HEK293 (cell line): ENCODE results near the gene C20orf144.

ENCODE experiments used
- CTCF ChIA-PET: fragments of 350-600 bp; formaldehyde crosslinking; extraction: SDS; loops from one replicate; lab custom pipeline; 2021; ENCODE audit warnings: antibody characterized with exemption; lab: Yijun Ruan, JAX
- POLR2A ChIA-PET: fragments of 300-600 bp; formaldehyde crosslinking; extraction: SDS; loops from one replicate; lab custom pipeline; 2020; ENCODE audit warnings: antibody characterized with exemption, inconsistent platforms; lab: Yijun Ruan, JAX
- H3K27ac ChIP-seq: fragments of 200-500 bp; sonication (Bioruptor generic); 2 replicates; pipeline ENCODE4 v1.5.1; 2014; ENCODE audit warnings: low read depth, low read length, control low read depth, inconsistent platforms; ENCODE audit errors: extremely low read depth
- H3K36me3 ChIP-seq, 2 experiments: fragments of 200-500 bp in 1 of 2; sonication (Bioruptor generic) in 1 of 2; 1 replicate in 1 of 2; 2 replicates in 1 of 2; pipeline ENCODE4 v1.5.1; 2014 to 2017; ENCODE audit warnings: inconsistent platforms in 2 of 2, low read length in 2 of 2; ENCODE audit not compliant: control insufficient read depth in 2 of 2, insufficient read depth in 1 of 2
- H3K4me1 ChIP-seq: fragments of 200-500 bp; sonication (Bioruptor generic); 2 replicates; pipeline ENCODE4 v1.5.1; 2014; ENCODE audit warnings: mild to moderate bottlenecking, low read length, inconsistent platforms; ENCODE audit not compliant: control insufficient read depth, insufficient read depth
- H3K4me3 ChIP-seq: 2 replicates; pipeline ENCODE4 v1.5.1; 2011; ENCODE audit warnings: low read depth, mild to moderate bottlenecking, control low read depth, low read length, moderate library complexity
- H3K9me3 ChIP-seq: fragments of 200-500 bp; sonication (Bioruptor generic); 2 replicates; pipeline ENCODE4 v1.5.1; 2014; ENCODE audit warnings: low read depth, low read length, inconsistent platforms; ENCODE audit not compliant: control insufficient read depth, insufficient read depth
- EGR2 ChIP-seq: fragments of 450-650 bp; formaldehyde crosslinking; IDR thresholded peaks from 2 replicates; pipeline ENCODE4 v1.5.1; 2016; ENCODE audit warnings: low read depth, missing biosample characterization, missing genetic modification characterization
- KLF10 ChIP-seq: fragments of 450-650 bp; IDR thresholded peaks from 2 replicates; pipeline ENCODE4 v1.5.1; 2018; ENCODE audit warnings: missing biosample characterization, mild to moderate bottlenecking, missing genetic modification characterization
- PRDM1 ChIP-seq: fragments of 450-650 bp; formaldehyde crosslinking; IDR thresholded peaks from 2 replicates; pipeline ENCODE4; 2016; ENCODE audit warnings: missing biosample characterization, missing genetic modification characterization
- SCRT2 ChIP-seq: fragments of 450-650 bp; formaldehyde crosslinking; IDR thresholded peaks from 2 replicates; pipeline ENCODE4 v1.5.1; 2016; ENCODE audit warnings: missing biosample characterization, missing genetic modification characterization
- ZNF16 ChIP-seq: fragments of 450-650 bp; formaldehyde crosslinking; IDR thresholded peaks from 2 replicates; pipeline ENCODE4 v1.5.1; 2016; ENCODE audit warnings: low read depth, missing biosample characterization, missing genetic modification characterization
- ZNF214 ChIP-seq: fragments of 450-650 bp; formaldehyde crosslinking; IDR thresholded peaks from 2 replicates; pipeline ENCODE4 v1.5.1; 2017; ENCODE audit warnings: missing biosample characterization, mild to moderate bottlenecking, missing genetic modification characterization, borderline replicate concordance
- ZNF404 ChIP-seq: fragments of 450-650 bp; formaldehyde crosslinking; IDR thresholded peaks from 2 replicates; pipeline ENCODE4 v1.5.1; 2017; ENCODE audit warnings: missing biosample characterization, missing genetic modification characterization
- ZNF501 ChIP-seq: fragments of 450-650 bp; formaldehyde crosslinking; IDR thresholded peaks from 2 replicates; pipeline ENCODE4 v1.5.1; 2016; ENCODE audit warnings: missing biosample characterization, missing genetic modification characterization
- ZNF530 ChIP-seq: fragments of 450-650 bp; formaldehyde crosslinking; IDR thresholded peaks from 2 replicates; pipeline ENCODE4 v1.5.1; 2016; ENCODE audit warnings: low read depth, missing biosample characterization, missing genetic modification characterization
- ZNF610 ChIP-seq: fragments of 450-650 bp; formaldehyde crosslinking; IDR thresholded peaks from 2 replicates; pipeline ENCODE4 v1.5.1; 2016; ENCODE audit warnings: missing biosample characterization, missing genetic modification characterization, borderline replicate concordance
- TF ChIP-seq, protein P1 (sequence below): fragments of 450-650 bp; formaldehyde crosslinking; IDR thresholded peaks from 2 replicates; pipeline ENCODE4 v1.5.1; 2016; ENCODE audit warnings: missing biosample characterization, missing genetic modification characterization
- TF ChIP-seq, protein P2 (sequence below): fragments of 450-650 bp; formaldehyde crosslinking; IDR thresholded peaks from 2 replicates; pipeline ENCODE4 v1.5.1; 2016; ENCODE audit warnings: missing biosample characterization, missing genetic modification characterization, borderline replicate concordance

The C20orf144 gene

DNA sequence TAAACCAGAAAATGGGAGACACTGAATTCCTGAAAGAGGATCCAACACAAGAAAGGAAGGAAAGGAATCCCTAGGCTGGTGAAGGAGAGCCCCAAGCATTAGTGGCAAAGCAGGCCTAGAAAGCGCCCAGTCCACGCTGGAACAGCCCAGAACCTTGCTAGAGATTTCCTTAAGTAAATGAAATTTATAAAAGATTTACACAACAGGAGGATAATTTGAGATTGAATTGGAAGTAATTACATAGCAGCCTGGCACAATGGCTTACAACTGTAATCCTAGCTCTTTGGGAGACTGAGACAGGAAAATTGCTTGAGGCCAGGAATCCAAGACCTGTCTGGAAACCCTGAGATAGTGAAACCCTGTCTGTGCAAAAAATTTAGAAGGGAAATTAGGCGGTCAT, 26.8 kb upstream of the C20orf144 start:
- POLR2A ChIA-PET = no interaction called here
- TF ChIP-seq ZNF610 (tag by site-specific recombination) (no peak), ZNF214 (no peak), ZNF404 (tag by site-specific recombination) (no peak), ZNF16 (tag by site-specific recombination) (no peak), ZNF501 (tag by site-specific recombination) (no peak), KLF10 (no peak)
- TF ChIP-seq, protein P1, sequence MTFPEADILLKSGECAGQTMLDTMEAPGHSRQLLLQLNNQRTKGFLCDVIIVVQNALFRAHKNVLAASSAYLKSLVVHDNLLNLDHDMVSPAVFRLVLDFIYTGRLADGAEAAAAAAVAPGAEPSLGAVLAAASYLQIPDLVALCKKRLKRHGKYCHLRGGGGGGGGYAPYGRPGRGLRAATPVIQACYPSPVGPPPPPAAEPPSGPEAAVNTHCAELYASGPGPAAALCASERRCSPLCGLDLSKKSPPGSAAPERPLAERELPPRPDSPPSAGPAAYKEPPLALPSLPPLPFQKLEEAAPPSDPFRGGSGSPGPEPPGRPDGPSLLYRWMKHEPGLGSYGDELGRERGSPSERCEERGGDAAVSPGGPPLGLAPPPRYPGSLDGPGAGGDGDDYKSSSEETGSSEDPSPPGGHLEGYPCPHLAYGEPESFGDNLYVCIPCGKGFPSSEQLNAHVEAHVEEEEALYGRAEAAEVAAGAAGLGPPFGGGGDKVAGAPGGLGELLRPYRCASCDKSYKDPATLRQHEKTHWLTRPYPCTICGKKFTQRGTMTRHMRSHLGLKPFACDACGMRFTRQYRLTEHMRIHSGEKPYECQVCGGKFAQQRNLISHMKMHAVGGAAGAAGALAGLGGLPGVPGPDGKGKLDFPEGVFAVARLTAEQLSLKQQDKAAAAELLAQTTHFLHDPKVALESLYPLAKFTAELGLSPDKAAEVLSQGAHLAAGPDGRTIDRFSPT (tag by site-specific recombination) = no peak
- H3K9me3 ChIP-seq = no peaks in the 10 kb centered on the region
- peaks cover 3 to 50% of the 10 kb centered on the region in 2 experiments; a peak in 2 of 3 replicates for H3K36me3 ChIP-seq
- H3K4me1 ChIP-seq = no peaks in the 10 kb centered on the region
- CTCF ChIA-PET = no interaction called here
- H3K4me3 ChIP-seq = no peak overlapping the region
- no peak overlapping the region for H3K27ac ChIP-seq

DNA sequence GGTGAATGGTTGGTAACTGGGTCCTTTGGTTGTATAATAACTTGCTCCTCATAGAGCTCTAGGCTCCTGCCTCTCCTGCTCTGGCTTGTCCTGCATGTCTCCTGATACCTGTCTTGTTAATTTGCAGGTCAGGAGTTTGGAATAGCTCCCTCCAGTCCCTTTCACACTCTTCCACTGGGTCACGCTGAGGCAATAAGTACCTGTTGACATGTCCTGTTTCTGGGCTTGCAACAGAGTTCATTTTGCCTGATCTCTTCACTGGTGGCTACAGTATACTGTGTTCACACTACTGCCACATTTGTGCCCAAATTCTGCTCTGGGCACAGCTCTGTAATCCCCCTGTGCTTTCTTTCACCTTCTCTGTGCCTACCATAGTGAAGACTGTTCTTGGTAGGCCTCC, 25.4 kb upstream of the C20orf144 start:
- Histone ChIP-seq H3K4me1 (no peaks in the 10 kb centered on the region), H3K9me3 (no peaks in the 10 kb centered on the region), H3K36me3 (peaks cover 7 to 50% of the 10 kb centered on the region in 2 experiments; a peak in 2 of 3 replicates), H3K4me3 (no peak overlapping the region), H3K27ac (no peak overlapping the region)
- ChIA-PET CTCF (no interaction called here), POLR2A (no interaction called here)
- TF ChIP-seq, protein P2, sequence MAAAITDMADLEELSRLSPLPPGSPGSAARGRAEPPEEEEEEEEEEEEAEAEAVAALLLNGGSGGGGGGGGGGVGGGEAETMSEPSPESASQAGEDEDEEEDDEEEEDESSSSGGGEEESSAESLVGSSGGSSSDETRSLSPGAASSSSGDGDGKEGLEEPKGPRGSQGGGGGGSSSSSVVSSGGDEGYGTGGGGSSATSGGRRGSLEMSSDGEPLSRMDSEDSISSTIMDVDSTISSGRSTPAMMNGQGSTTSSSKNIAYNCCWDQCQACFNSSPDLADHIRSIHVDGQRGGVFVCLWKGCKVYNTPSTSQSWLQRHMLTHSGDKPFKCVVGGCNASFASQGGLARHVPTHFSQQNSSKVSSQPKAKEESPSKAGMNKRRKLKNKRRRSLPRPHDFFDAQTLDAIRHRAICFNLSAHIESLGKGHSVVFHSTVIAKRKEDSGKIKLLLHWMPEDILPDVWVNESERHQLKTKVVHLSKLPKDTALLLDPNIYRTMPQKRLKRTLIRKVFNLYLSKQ = no peak
- TF ChIP-seq PRDM1 (tag by site-specific recombination) = 0 out of 2 replicates have a peak, but pooled peaks have one; percentile 18
- peak; percentile 84 for TF ChIP-seq SCRT2 (tag by site-specific recombination)
- TF ChIP-seq, all 188 proteins: peak for 2

DNA sequence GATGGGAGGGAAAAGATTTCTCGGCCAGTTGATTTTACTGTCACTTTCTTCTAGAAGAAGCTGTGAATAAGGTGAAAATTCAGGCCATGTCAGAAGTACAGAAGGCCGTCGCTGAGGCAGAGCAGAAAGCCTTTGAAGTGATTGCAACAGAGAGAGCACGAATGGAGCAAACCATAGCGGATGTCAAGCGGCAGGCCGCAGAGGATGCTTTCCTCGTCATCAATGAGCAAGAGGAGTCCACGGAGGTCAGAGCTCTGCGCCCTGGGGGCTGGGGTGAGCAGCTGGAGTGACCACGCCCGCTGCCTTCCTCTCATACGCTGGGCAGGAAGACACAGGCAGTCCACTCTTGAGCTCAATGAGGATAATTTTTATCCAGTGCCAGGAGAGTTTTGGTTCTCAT, 21.8 kb upstream of the C20orf144 start:
- H3K9me3 ChIP-seq = no peaks in the 10 kb centered on the region
- H3K27ac ChIP-seq = no peak overlapping the region
- no peak overlapping the region for H3K4me3 ChIP-seq
- TF ChIP-seq EGR2 = no peak
- TF ChIP-seq ZNF530 (tag by site-specific recombination) = no peak
- TF ChIP-seq, protein P1 (tag by site-specific recombination) = no peak
- TF ChIP-seq, all 188 proteins: peak for 0
- Histone ChIP-seq H3K4me1 (no peaks in the 10 kb centered on the region), H3K36me3 (peaks cover 5 to 59% of the 10 kb centered on the region in 2 experiments; a peak in 2 of 3 replicates)
- CTCF ChIA-PET = interaction anchor here (0.6 kb wide), 2 partner anchors 144 to 333 kb away, joined by 3 to 4 read pairs; no protein-coding TSS in a partner anchor
- POLR2A ChIA-PET = no interaction called here
